Measurements from ENCODE around the gene ACP7.

The ACP7 gene

GRCh38 chr19:39131255-39131755 is 47.1 kb downstream of the ACP7 start:
- WGBS (ENCODE audit: extremely low coverage, insufficient coverage, low lambda C conversion rate), result no CpG with 5 or more reads among the region's 18 CpGs
- Histone ChIP-seq H2BK120ac (ENCODE audit: low read depth, low read length) (no peak overlapping the region), H3K56ac (ENCODE audit: low read length) (peak overlapping the region; percentile 62), H4K5ac (ENCODE audit: low read length) (no peak overlapping the region), H3K4ac (ENCODE audit: low read depth, low read length) (no peak overlapping the region), H3K27me3 (ENCODE audit: insufficient read depth, low read length, poor library complexity) (no peaks in the 10 kb centered on the region), H4K8ac (ENCODE audit: low read depth, low read length) (no peak overlapping the region), H3K18ac (ENCODE audit: low read length) (no peak overlapping the region), H3K4me1 (ENCODE audit: control insufficient read depth, low read depth, low read length) (peaks cover 15% of the 10 kb centered on the region), H3K79me1 (ENCODE audit: low read length) (peaks cover 50% of the 10 kb centered on the region), H3K79me2 (ENCODE audit: control insufficient read depth, insufficient read depth, low read length) (peaks cover 71% of the 10 kb centered on the region), H3K4me2 (ENCODE audit: low read length) (no peak overlapping the region), H2BK5ac (ENCODE audit: low read length) (no peak overlapping the region), H3K9ac (ENCODE audit: low read length) (no peak overlapping the region), H2BK15ac (replicated peaks; ENCODE audit: low read depth) (no peak overlapping the region), H2AK5ac (ENCODE audit: low read length) (no peak overlapping the region), H3K36me3 (ENCODE audit: control insufficient read depth, insufficient read depth, low read length) (no peaks in the 10 kb centered on the region), H3K4me3 (ENCODE audit: low read length) (no peak overlapping the region), H3K23ac (ENCODE audit: low read length) (no peak overlapping the region), H3K27ac (ENCODE audit: low read depth, low read length) (no peak overlapping the region)
- DNase-seq, result no peak

GRCh38 chr19:39132344-39132969 is 48.3 kb downstream of the ACP7 start:
- H3K79me1 ChIP-seq (ENCODE audit: low read length), result peaks cover 43% of the 10 kb centered on the region
- H3K56ac ChIP-seq (ENCODE audit: low read length), result peak overlapping the region; percentile 47
- no peak overlapping the region for H3K23ac ChIP-seq (ENCODE audit: low read length)
- H3K18ac ChIP-seq (ENCODE audit: low read length), result no peak overlapping the region
- no peaks in the 10 kb centered on the region for H3K27me3 ChIP-seq (ENCODE audit: insufficient read depth, low read length, poor library complexity)
- no peak overlapping the region for H4K8ac ChIP-seq (ENCODE audit: low read depth, low read length)
- no peak overlapping the region for H3K4me3 ChIP-seq (ENCODE audit: low read length)
- H3K27ac ChIP-seq (ENCODE audit: low read depth, low read length), result no peak overlapping the region
- H3K79me2 ChIP-seq (ENCODE audit: control insufficient read depth, insufficient read depth, low read length), result peaks cover 69% of the 10 kb centered on the region
- H3K4ac ChIP-seq (ENCODE audit: low read depth, low read length), result no peak overlapping the region
- H3K4me1 ChIP-seq (ENCODE audit: control insufficient read depth, low read depth, low read length), result peaks cover 11% of the 10 kb centered on the region
- no peak overlapping the region for H2BK120ac ChIP-seq (ENCODE audit: low read depth, low read length)
- H2BK15ac ChIP-seq (replicated peaks; ENCODE audit: low read depth), result no peak overlapping the region
- no peaks in the 10 kb centered on the region for H3K36me3 ChIP-seq (ENCODE audit: control insufficient read depth, insufficient read depth, low read length)
- no peak overlapping the region for H2BK5ac ChIP-seq (ENCODE audit: low read length)
- no peak overlapping the region for H3K9ac ChIP-seq (ENCODE audit: low read length)
- no CpG with 5 or more reads among the region's 20 CpGs for WGBS (ENCODE audit: extremely low coverage, insufficient coverage, low lambda C conversion rate)
- H3K4me2 ChIP-seq (ENCODE audit: low read length), result no peak overlapping the region
- DNase-seq, result no peak
- no peak overlapping the region for H2AK5ac ChIP-seq (ENCODE audit: low read length)
- H4K5ac ChIP-seq (ENCODE audit: low read length), result no peak overlapping the region

GRCh38 chr19:39133431-39134270 is 49.5 kb downstream of the ACP7 start:
- H4K5ac ChIP-seq (ENCODE audit: low read length), result no peak overlapping the region
- H3K56ac ChIP-seq (ENCODE audit: low read length), result peak overlapping the region; percentile 57
- no peaks in the 10 kb centered on the region for H3K36me3 ChIP-seq (ENCODE audit: control insufficient read depth, insufficient read depth, low read length)
- no peak overlapping the region for H2BK5ac ChIP-seq (ENCODE audit: low read length)
- H2AK5ac ChIP-seq (ENCODE audit: low read length), result no peak overlapping the region
- no peak overlapping the region for H2BK15ac ChIP-seq (replicated peaks; ENCODE audit: low read depth)
- no peaks in the 10 kb centered on the region for H3K27me3 ChIP-seq (ENCODE audit: insufficient read depth, low read length, poor library complexity)
- H3K23ac ChIP-seq (ENCODE audit: low read length), result no peak overlapping the region
- H3K4me3 ChIP-seq (ENCODE audit: low read length), result no peak overlapping the region
- H3K9ac ChIP-seq (ENCODE audit: low read length), result peak overlapping the region; percentile 33
- H3K79me1 ChIP-seq (ENCODE audit: low read length), result peaks cover 35% of the 10 kb centered on the region
- no peak overlapping the region for H3K4me2 ChIP-seq (ENCODE audit: low read length)
- WGBS (ENCODE audit: extremely low coverage, insufficient coverage, low lambda C conversion rate), result no CpG with 5 or more reads among the region's 23 CpGs
- H4K8ac ChIP-seq (ENCODE audit: low read depth, low read length), result no peak overlapping the region
- H2BK120ac ChIP-seq (ENCODE audit: low read depth, low read length), result no peak overlapping the region
- no peak overlapping the region for H3K4ac ChIP-seq (ENCODE audit: low read depth, low read length)
- peaks cover 11% of the 10 kb centered on the region for H3K4me1 ChIP-seq (ENCODE audit: control insufficient read depth, low read depth, low read length)
- peak; percentile 46 for DNase-seq
- H3K79me2 ChIP-seq (ENCODE audit: control insufficient read depth, insufficient read depth, low read length), result peaks cover 60% of the 10 kb centered on the region
- H3K18ac ChIP-seq (ENCODE audit: low read length), result peak overlapping the region; percentile 11
- no peak overlapping the region for H3K27ac ChIP-seq (ENCODE audit: low read depth, low read length)

- Histone ChIP-seq H3K4ac (ENCODE audit: low read depth, low read length) (no peak overlapping the region), H3K4me1 (ENCODE audit: control insufficient read depth, low read depth, low read length) (peaks cover 26% of the 10 kb centered on the region), H2AK5ac (ENCODE audit: low read length) (no peak overlapping the region), H3K18ac (ENCODE audit: low read length) (no peak overlapping the region), H2BK120ac (ENCODE audit: low read depth, low read length) (no peak overlapping the region), H3K27me3 (ENCODE audit: insufficient read depth, low read length, poor library complexity) (no peaks in the 10 kb centered on the region), H3K36me3 (ENCODE audit: control insufficient read depth, insufficient read depth, low read length) (no peaks in the 10 kb centered on the region), H3K79me1 (ENCODE audit: low read length) (peaks cover 35% of the 10 kb centered on the region), H3K56ac (ENCODE audit: low read length) (peak overlapping the region; percentile 5), H4K5ac (ENCODE audit: low read length) (no peak overlapping the region), H3K79me2 (ENCODE audit: control insufficient read depth, insufficient read depth, low read length) (peaks cover 61% of the 10 kb centered on the region), H3K4me3 (ENCODE audit: low read length) (no peak overlapping the region), H3K9ac (ENCODE audit: low read length) (no peak overlapping the region), H3K4me2 (ENCODE audit: low read length) (no peak overlapping the region), H3K27ac (ENCODE audit: low read depth, low read length) (no peak overlapping the region), H3K23ac (ENCODE audit: low read length) (no peak overlapping the region), H4K8ac (ENCODE audit: low read depth, low read length) (no peak overlapping the region), H2BK15ac (replicated peaks; ENCODE audit: low read depth) (no peak overlapping the region), H2BK5ac (ENCODE audit: low read length) (no peak overlapping the region)
- no CpG with 5 or more reads among the region's 13 CpGs for WGBS (ENCODE audit: extremely low coverage, insufficient coverage, low lambda C conversion rate)
- DNase-seq, result no peak
These were observed 51.5 kb downstream of the ACP7 start for GRCh38 chr19:39135701-39136100.

GRCh38 chr19:39136225-39136940 is 52.2 kb downstream of the ACP7 start:
- DNase-seq, result no peak
- Histone ChIP-seq H3K56ac (ENCODE audit: low read length) (peak overlapping the region; percentile 5), H3K4me2 (ENCODE audit: low read length) (no peak overlapping the region), H2BK15ac (replicated peaks; ENCODE audit: low read depth) (no peak overlapping the region), H3K36me3 (ENCODE audit: control insufficient read depth, insufficient read depth, low read length) (no peaks in the 10 kb centered on the region), H3K79me1 (ENCODE audit: low read length) (peaks cover 30% of the 10 kb centered on the region), H2BK120ac (ENCODE audit: low read depth, low read length) (no peak overlapping the region), H3K4me1 (ENCODE audit: control insufficient read depth, low read depth, low read length) (peaks cover 29% of the 10 kb centered on the region), H3K4ac (ENCODE audit: low read depth, low read length) (no peak overlapping the region), H3K18ac (ENCODE audit: low read length) (no peak overlapping the region), H3K27ac (ENCODE audit: low read depth, low read length) (no peak overlapping the region), H3K27me3 (ENCODE audit: insufficient read depth, low read length, poor library complexity) (no peaks in the 10 kb centered on the region), H3K79me2 (ENCODE audit: control insufficient read depth, insufficient read depth, low read length) (peaks cover 57% of the 10 kb centered on the region), H3K9ac (ENCODE audit: low read length) (no peak overlapping the region), H2BK5ac (ENCODE audit: low read length) (no peak overlapping the region), H2AK5ac (ENCODE audit: low read length) (no peak overlapping the region), H3K4me3 (ENCODE audit: low read length) (no peak overlapping the region), H4K5ac (ENCODE audit: low read length) (no peak overlapping the region), H3K23ac (ENCODE audit: low read length) (peak overlapping the region; percentile 31), H4K8ac (ENCODE audit: low read depth, low read length) (no peak overlapping the region)
- WGBS (ENCODE audit: extremely low coverage, insufficient coverage, low lambda C conversion rate), result no CpG with 5 or more reads among the region's 12 CpGs
